RKO (cell line): ENCODE data around the gene ZNF543.
"Not testable (repeated sequence)": the region's sequence is repeated elsewhere in the genome, so short reads cannot be mapped to it uniquely, and the experiment has no call there.

Source experiments
- DNase-seq: peaks from one replicate; pipeline ENCODE4 v3.0.0-alpha.2; 2016; ENCODE audit warnings: low spot score

ZNF543 gene

GRCh38 chr19:57321116-57321515, 844 bp downstream of the ZNF543 start:
- peak; percentile 16 for DNase-seq

- DNase-seq = no peak
Measured at GRCh38 chr19:57321751-57322150, 1.5 kb downstream of the ZNF543 start.

- DNase-seq = no peak
Measured at GRCh38 chr19:57324992-57325391, 4.7 kb downstream of the ZNF543 start.

GRCh38 chr19:57327993-57328392, 7.7 kb downstream of the ZNF543 start:
- DNase-seq = no peak

GRCh38 chr19:57334191-57334590, 13.9 kb downstream of the ZNF543 start:
- no peak for DNase-seq

GRCh38 chr19:57338877-57339276, 18.6 kb downstream of the ZNF543 start:
- DNase-seq = no peak

- DNase-seq = no peak
Measured at GRCh38 chr19:57342582-57342981, 22.3 kb downstream of the ZNF543 start.

- peak; percentile 9 for DNase-seq
Measured at GRCh38 chr19:57348136-57348535, 27.9 kb downstream of the ZNF543 start.

GRCh38 chr19:57350877-57351805, 30.9 kb downstream of the ZNF543 start, which contains the start of gene ZNF304:
Gene ZNF304 (plus strand): TSS chr19:57351271. CDS start chr19:57351665, 394 bp downstream.
- no peak for DNase-seq

- no peak for DNase-seq
Measured at GRCh38 chr19:57351867-57352266, 31.6 kb downstream of the ZNF543 start.

- no peak for DNase-seq
Measured at GRCh38 chr19:57355916-57356315, 35.6 kb downstream of the ZNF543 start.

- DNase-seq = no peak
Measured at GRCh38 chr19:57357406-57357805, 37.1 kb downstream of the ZNF543 start.

- DNase-seq = no peak
Measured at GRCh38 chr19:57359300-57359699, 39.0 kb downstream of the ZNF543 start.

- no peak for DNase-seq
Measured at GRCh38 chr19:57362419-57362818, 42.1 kb downstream of the ZNF543 start.

- peak; percentile 100 for DNase-seq
Measured at GRCh38 chr19:57362997-57363687, 42.9 kb downstream of the ZNF543 start, which contains the start of the genes TRAPPC2B and ZNF547. Gene TRAPPC2B (plus strand): TSS chr19:57363551. CDS start chr19:57364834, 1,283 bp downstream. Gene ZNF547 (plus strand): TSS chr19:57363551. CDS start chr19:57368556, 5,005 bp downstream.

GRCh38 chr19:57363688-57364181, 43.5 kb downstream of the ZNF543 start:
- peak; percentile 22 for DNase-seq

- DNase-seq = no peak
Measured at GRCh38 chr19:57366776-57367175, 46.5 kb downstream of the ZNF543 start.

GRCh38 chr19:57374179-57374578, 53.9 kb downstream of the ZNF543 start:
- DNase-seq = no peak

GRCh38 chr19:57374647-57375046, 54.4 kb downstream of the ZNF543 start:
- not testable (repeated sequence) for DNase-seq

GRCh38 chr19:57376151-57376550, 55.9 kb downstream of the ZNF543 start:
- DNase-seq = no peak

- no peak for DNase-seq
Measured at GRCh38 chr19:57377498-57378146, 57.4 kb downstream of the ZNF543 start.
